ENCODE measurements around the gene CROCC2.

The CROCC2 gene

GRCh38 chr2:240892356-240892755 is 13.8 kb upstream of the CROCC2 start:
- DNase-seq: no peak

- no peak for DNase-seq
Measured at GRCh38 chr2:240892925-240893324, 13.2 kb upstream of the CROCC2 start.

GRCh38 chr2:240893363-240893844 is 12.7 kb upstream of the CROCC2 start:
- DNase-seq: no peak

GRCh38 chr2:240894006-240894405 is 12.1 kb upstream of the CROCC2 start:
- DNase-seq: no peak

GRCh38 chr2:240894836-240895558 is 11.1 kb upstream of the CROCC2 start:
- DNase-seq: no peak

GRCh38 chr2:240895656-240896388 is 10.3 kb upstream of the CROCC2 start, which contains the start of gene MAB21L4:
Gene MAB21L4 (minus strand): TSS chr2:240896156. CDS start chr2:240895997, 159 bp downstream.
- DNase-seq: no peak

- no peak for DNase-seq
Measured at GRCh38 chr2:240896394-240896793, 9.7 kb upstream of the CROCC2 start.

GRCh38 chr2:240896871-240897692 is 9.1 kb upstream of the CROCC2 start:
- DNase-seq: no peak

GRCh38 chr2:240898108-240898730 is 7.9 kb upstream of the CROCC2 start:
- DNase-seq: no peak

- no peak for DNase-seq
Measured at GRCh38 chr2:240898731-240899467, 7.2 kb upstream of the CROCC2 start.

- DNase-seq: no peak
Measured at GRCh38 chr2:240899468-240899865, 6.7 kb upstream of the CROCC2 start.

GRCh38 chr2:240900141-240900860 is 5.8 kb upstream of the CROCC2 start:
- no peak for DNase-seq

GRCh38 chr2:240901986-240902614 is 4.0 kb upstream of the CROCC2 start:
- no peak for DNase-seq

GRCh38 chr2:240902615-240903041 is 3.5 kb upstream of the CROCC2 start:
- DNase-seq: no peak

- DNase-seq: no peak
Measured at GRCh38 chr2:240903191-240904060, 2.7 kb upstream of the CROCC2 start.

GRCh38 chr2:240904216-240905175 is 1.6 kb upstream of the CROCC2 start:
- no peak for DNase-seq

- no peak for DNase-seq
Measured at GRCh38 chr2:240905176-240905781, 857 bp upstream of the CROCC2 start.
